Hematopoietic multipotent progenitor cell treated with erythropoietin and hydrocortisone succinate and interleukin-3 and kit ligand, for 15 days (in vitro differentiated cells): Measurements from ENCODE around the gene HPCA.

ENCODE experiments used
- DNase-seq: peaks from one replicate; pipeline ENCODE4 v3.0.0-alpha.2; 2015; ENCODE audit warnings: low spot score

HPCA gene

DNA sequence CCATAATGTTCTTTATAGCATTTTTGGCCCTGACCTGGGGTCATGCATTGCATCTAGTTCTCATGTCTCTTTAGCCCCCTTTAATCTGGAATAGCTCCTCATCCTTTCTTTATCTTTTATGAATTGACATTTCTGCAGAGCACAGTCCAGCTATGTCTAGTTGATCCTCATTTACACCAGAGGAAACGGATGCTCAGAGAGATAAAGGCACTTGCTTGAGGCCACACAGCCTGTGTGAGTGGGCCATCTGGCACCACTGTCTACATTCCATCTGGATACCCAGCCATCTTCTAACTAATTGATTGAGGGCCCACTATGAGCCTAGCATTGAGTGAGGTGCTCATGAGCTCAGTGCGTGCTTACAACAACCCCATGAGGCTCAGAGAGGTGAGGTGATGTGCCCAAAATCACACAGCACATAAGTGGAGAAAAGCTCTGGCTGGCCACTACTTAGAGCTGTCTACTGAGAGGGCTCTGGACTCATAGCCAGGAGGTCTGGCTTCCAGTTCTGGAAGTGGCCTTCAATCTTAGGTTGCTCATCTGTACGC lies 3.5 kb downstream of the HPCA start:
- no peak for DNase-seq

DNA sequence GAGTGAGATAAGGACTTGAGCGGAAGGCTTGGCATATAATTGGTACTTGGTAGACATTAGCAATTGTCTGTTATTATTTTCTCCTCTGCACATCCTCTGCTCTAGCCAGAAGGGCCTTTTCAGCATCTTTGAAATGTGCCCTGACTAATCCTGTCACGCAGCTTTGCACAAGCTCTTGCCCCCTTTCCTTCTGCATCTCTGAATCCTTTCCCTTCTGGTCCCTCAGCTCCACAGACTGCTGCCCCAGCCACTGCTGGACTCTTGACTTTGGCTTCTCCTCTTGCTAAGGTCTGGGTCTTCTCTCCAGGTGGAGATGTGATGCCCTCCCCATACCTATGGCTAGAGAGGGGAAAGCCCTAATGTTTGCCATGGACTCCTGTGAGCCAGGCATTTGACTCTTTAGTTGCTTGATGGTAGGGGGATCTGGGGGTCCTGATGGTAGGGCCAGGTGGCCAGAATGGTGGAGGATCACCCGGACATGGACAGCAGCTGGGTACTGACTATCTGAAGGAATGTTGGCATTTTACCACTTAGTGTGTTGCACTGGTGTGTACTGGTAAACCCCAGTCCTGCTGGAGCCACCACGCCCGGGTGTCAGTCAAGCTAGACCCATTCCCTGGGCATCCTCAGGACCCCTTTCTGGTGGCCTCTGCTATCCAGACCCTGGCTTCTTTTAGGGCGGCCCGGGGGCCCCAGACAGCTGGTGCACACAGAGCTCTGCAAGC lies 4.4 kb downstream of the HPCA start:
- DNase-seq: no peak

DNA sequence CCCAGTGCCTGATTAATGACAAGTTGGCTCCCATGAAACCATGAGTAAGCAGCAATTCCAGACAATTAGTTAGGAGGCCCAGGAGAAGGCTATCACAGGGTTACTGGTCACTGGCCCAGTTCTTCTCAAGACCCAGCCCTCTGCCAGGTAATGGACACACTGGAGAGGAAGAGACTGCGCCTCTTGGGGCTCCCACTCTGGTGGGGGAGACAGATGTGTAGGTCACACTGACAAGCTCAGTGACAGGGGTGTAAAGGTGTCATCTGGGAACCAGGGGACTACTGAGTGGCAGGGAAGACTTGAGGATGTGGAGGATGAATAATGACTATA lies 4.9 kb downstream of the HPCA start:
- DNase-seq: no peak

DNA sequence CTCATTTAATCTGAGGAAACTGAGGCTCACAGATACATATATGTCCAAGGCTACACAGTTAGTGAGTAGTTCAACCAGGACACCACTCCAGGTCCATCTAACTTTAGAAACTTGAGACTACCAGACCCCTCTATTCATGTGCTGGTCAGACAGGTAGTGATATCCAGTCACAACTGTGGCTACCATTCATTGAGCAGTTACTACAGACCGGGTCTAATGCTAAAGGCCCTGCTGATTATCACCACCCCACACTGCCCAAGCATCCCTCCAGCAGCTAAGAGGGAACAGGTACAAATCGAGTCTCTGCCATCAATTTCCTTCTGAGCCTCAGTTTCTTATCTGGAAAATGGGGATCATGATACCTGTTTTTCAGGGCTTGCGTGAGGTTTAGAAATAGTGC lies 5.3 kb downstream of the HPCA start:
- DNase-seq: no peak

DNA sequence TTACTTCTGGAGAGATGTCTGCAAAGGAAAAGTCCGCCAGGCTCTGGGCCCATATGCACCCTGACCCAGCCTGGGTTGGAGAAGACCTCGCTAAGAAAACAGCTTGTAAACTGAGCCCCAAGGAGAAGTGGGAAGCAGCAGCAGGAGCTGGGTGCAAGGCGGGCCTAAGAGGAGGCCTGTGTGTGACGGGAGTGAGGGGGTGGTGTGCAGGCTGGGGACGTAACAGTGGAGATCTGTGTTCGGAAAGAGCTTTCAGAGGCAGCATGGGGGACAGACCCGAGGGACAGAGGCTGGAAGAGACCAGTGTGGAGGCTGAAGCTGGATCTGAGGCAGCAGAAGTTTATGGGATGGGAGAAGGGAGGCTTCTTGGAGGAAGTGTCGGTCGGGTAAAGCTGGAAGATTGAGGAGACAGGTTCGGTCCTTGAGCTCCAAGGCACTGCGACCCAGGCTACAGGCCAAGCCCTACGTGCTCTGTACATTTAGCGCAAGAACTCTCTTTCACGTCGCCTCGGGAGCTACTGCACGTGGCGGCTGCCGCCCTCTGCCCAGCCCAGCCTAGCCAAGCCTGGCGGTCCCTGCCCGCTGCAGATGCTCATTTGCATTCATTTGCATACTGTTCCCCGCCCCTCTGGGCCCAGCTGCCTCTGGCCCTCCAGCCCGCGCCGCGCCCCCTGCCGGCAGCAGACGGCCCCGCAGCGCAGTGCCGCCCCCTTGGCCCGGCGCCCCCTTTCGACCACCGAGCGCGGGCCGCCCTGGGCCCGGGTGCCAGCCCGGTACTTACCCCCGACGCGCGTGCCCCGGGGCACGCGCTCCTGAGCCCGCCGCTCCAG lies 6.3 kb downstream of the HPCA start:
- peak; percentile 24 for DNase-seq

DNA sequence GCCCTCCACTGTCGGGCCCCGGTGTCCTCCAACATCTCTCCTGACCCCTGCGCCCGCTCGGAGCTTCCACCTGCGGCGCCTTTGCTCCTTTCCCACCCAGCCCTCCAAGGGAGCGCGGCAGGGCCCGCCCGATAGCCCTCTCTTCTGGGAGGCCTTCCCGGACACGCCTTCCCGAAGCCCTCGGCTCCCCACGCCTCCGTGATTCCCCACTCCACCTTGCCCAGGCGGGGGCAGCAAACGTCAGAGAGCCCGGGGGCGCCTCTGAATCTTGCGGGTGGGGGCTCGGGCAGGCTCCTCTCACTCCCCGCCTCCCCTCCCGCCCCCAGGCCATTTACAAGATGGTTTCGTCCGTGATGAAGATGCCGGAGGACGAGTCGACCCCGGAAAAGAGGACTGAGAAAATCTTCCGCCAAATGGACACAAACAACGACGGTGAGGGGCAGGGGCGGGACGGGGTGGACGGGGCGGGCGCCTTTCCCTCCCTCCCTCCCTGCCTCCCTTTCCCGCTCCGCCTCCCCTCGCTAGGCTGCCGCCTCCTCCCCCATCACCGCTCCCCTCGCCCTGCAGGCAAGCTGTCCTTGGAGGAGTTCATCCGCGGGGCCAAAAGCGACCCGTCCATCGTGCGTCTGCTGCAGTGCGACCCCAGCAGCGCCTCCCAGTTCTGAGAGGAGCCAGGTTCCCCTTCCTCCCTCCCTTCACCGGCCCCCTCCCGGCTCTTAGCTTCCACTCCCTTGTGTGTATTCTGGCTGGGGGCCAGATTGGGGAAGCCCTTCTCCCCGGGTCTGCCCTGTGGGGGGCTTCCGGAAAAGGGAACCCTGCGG lies 7.1 kb downstream of the HPCA start:
- DNase-seq: no peak

DNA sequence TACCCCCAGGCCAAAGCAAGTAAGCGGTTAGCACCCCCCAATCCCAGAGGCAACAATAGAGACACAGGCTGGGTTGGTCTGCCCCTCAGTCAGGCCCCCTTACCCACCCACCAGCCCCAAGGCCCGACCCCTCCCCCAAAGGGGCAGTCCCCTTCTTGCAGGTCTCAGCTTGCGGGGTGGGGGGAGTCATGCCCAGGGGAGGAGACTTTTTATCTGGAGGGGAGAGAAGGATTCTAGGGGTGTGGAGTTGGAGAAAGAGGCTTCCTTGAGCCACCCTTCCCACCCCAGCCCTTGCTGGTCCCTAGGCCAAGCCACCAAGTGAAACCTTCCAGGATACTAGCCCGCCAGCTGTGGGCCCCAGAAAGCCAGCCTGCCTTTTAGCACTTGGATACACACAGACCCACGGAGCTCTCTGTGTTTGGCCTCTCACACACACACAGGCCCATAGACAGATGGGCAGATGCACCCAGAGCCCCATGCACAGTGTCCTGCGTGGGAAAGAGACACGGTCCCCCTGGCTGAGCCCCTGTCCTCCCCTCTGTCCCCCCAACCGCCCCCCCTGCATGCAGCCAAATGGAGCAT lies 7.8 kb downstream of the HPCA start:
- no peak for DNase-seq

DNA sequence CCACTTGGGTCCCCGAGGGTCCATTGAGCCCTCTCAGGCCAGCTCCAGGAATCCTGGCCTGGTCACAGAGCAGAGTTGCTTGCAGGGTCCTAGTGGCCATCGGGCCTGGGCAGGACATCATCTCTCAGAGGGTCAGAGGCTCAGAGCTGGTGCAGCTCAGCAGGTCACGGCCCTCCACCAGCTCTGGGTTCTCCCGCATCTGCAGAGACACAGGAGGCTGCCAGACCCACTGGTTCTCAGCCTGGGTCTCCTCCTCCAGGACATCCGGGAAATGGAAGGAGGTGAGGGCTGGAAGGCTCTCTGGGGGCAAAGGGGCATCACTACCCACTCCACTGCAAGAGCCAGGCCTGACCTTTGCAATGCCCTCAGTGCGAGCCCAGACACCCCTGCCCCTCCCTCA lies 8.4 kb downstream of the HPCA start:
- DNase-seq: no peak

DNA sequence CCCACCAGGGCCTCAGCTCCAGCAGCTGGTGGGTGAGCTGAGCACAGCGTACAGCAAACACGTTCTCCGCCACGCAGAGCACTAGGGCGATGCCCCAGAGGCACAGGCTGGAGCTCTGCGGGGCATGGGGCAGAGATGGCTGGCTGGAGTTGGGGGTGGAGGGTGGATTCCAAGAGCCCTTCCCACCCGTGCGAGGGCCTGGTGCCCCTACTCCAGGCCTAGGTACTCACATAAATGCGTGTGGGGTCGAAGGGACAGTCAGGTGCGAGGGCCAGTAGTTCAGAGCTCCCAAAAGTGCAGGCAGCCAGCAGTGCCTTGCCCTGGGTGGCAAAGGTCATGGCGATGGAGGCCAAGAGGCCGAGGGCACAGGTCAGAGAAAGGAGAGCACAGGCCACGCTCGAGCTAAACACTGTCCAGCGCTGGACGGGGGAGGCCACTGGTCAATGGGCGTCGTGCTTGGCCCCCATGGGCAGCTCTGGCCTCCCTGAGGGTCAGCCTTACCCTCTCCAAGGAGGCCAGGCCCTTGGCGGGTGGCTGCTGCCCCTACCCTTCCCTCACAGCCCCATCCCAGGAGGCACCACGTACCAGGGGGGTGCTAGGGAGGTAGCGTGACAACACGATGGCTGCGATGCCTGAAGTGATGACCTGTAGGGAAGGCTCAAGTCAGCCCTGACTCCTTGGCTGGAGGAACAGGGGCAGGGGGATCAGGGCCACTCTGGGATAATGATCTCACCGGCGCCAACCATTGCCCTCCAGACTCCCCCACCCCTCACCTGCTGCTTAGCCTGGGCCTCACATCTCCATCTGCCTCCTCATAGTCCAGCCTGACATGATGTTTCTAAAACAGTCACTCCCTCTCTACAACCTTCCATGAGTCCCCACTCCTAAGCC lies 9.3 kb downstream of the HPCA start:
- no peak for DNase-seq

DNA sequence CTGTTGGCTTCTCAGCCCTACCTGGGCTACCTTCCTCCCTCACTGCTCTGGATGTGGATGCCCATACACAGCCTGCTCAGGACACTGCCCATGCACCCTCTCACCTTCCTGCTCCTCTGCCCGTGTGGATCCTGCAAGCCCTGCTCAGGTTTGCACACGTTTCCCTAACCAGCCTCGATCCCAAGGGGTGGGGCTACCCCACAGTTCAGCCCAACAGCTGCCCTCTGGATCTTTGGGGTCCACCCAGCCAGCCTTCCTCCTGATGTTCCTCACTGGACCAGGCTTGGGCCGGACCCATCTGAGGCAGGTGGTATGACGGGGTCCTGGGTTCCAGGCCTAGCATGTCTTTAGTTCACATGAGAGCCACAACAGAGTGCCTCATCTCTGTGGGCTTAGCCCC lies 10.2 kb downstream of the HPCA start:
- DNase-seq: no peak

DNA sequence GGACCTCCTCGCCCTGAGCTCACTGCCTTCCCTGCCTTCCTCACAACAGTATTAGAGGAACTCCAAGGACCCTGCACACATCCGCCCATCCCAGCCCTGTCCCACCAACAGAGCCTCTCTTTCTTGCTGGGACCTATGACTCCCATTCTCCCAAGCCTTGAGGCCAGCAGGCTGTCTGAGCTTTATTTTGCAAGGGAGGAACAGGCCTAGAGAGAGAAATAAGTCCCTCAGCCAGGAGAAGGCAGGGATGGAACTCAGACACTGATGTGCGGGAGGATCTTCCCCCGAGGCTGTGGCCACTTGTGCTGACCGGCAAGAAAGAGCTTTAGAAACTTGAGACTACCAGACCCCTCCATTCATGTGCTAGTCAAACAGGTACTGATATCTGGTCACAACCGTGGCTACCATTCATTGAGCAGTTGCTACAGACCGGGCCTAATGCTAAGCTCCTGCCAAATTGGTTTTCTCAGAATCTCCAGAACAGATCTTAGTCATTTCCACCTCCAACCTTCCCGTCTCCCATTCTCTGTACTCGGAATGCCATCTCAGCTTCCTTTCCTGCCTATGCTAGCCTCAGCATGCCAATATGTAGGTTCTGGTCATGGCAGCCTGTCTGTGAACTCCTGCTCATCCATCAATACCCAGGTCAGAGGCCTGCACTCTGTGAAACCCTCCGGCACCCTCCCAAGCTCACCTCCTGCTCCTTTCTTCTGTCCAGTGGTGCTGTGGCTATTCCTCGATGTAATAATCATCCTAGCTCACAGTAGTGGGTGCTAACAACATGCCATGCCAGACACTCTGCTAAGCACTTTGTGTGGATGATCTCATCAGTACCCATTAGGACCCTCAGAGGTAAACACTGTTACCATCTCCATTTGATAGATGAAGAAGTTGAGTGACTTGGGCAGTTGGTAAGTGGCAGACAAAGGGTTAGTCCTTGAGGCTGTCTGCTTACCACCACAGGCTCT lies 11.1 kb downstream of the HPCA start:
- no peak for DNase-seq

DNA sequence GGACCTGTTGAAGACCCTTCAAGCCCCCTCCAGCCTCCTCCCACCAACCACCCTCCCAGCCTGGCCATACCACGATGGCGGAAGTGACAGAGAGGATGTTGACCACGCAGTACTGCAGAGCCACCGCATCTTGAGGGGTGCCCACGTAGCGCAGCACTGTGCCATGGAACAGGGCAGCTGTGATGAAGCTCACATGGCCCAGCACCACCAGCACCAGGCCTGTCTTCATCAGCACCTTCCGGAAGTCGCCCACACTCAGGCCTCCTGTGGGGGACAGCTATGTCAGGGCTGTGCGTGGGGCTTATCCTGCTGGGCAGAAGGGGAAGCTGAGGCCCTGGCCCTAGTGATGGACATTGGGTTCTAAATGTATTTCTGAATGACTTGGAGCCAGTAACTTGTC lies 11.8 kb downstream of the HPCA start:
- DNase-seq: no peak

DNA sequence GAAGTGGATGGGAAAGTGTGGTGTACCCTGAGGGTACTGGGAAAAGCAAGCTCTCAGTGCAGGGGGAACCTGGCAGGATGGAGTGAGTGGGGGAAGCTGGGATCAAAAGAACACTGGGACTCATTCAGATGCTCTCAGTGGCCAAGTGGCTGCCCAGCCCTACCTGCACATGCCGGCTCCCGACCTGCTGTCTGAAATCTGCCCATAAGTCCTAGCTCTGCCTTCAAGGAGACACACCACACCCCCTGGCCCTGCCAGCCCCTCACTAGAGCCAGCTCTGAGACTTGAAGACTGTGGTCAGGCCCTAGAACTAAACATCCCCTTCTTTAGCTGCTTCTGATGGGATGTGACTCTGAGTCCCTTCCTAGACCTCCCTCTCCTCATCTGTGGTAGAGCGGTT lies 12.7 kb downstream of the HPCA start:
- no peak for DNase-seq

DNA sequence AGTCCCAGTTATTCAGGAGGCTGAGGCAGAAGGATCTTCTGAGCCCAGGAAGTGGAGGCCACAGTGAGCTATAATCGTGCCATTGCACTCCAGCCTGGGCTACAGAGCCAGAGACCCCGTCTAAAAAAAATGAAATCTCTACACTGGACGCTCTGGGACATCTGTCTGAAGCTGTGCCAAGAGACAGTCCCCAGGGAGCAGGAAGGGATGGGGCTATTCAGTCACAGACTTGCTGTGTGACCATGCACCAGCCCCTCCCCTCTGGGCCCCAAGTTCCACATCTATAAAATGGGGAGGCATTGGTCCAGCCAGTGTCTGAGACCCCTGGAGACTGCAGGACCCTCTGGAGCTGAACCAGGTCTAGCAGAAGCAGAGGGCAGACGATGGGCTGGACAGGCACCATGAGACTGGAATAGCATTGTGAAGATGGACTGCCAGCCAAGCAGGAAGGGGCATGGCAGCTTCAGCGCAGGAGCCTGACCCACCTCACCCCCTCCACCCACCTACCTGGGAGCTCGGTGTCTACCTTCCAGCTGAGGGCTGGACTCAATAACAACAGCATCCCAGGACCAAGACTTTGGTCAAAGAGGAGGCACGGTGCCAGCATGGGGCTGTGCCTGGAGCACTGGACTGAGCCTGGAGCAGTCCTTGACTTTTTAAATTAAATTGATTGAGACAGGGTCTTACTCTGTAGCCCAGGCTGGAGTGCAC lies 13.4 kb downstream of the HPCA start:
- no peak for DNase-seq

DNA sequence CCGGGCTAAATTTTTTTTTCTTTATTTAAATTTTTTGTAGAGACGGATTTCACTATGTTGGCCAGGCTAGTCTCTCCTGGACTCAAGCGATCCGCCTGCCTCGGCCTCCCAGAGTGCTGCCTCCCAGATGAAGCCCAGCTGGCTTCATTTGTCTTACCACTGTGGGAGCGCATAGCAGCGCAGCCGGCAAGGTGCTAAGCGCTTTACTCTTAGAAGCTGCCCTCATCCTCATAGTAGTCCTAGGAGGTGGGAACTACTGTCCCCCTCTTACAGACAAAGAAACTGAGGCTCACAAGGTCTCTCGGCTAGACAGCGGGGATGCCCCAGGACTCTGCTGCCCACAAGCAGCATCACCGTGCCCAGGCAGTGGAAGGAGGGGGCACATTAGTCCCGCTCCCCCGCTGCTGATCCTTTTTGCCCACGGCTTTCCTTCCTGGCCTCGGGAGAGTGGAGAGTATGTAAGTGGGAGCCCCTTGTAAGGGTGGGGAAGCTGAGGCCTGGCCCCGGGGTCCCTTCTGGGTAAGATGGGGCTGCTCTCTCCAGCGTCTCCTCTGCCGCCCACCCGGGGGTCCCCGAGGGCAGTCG lies 14.2 kb downstream of the HPCA start:
- DNase-seq: no peak

DNA sequence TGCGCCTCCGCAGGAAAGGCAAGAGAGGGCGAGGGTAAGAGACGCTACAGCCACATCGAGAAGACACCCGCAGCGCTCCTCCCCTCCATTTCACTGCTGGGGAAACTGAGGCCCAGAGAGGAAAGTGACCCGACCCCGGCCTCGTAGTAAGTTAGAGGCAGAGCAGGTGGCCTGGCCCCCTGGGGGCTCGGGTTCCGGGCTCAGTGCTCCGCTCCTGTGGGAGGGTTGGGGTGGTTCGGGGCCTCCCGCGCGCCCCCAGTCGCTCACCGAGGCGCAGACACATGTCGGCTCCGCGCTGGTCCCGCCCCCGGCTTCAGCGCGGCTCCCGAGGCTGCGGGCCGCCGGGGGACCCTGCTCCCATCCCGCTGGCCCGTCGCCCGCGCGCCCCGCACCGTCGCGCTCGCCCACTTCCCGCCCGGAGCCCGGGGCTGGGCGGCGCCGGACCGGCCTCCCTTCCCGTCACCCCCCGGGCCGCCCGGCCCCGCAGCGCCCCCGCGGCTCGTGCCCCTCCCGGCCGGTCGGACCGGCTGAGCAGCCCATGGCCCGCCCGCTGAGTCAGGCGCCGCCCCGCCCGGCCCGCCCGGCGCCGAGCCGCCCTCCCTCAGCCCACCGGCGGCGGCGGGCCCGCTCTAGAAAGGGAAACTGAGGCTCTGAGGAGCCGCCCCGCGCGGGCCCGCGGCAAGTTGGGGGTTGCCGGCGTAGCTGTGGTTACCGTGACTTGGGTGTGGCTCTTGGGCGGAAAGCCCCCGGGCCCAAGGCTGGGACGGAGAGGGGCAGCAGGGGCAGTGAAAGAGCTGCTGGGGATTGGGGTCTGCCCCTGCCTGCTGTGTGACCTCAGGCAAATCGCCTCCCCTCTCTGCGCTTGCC lies 14.9 kb downstream of the HPCA start, which contains the start of gene TMEM54:
Gene TMEM54, minus strand, starts transcription at position 434 of the 867 bp plus-strand sequence. Its CDS starts 151 bp downstream, at position 283.
- no peak for DNase-seq

DNA sequence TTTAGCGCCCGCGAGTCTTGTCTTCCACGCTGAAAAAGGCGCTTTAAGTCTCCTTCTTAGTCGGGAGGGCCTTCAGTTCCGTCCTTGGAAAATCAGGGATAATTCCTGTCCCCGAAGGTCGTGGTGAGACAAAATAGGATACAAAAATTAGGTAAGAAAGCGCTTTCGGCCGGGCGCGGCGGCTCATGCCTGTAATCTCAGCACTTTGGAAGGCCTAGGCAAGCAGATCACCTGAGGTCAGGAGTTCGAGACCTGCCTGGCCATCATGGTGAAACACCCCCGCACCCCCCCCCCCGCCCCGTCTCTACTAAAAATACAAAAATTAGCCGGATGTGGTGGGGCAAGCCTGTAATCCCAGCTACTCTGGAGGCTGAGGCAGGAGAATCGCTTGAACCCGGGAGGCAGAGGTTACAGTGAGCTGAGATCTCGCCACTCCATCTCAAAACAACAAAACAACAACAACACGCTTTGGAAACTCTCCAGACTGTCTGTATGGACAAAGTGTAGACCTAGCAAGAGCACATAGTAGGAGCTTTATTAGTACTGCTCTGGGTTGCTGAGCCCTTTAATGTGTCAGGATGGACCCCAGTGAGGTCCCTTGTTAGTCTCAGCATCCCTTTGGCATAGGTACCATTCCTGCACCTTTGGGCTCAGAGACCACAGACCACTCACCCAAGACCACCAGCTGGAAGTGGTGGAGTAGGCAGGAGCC lies 15.7 kb downstream of the HPCA start:
- no peak for DNase-seq
